ENCODE results near the gene NEK5.
"Not testable (repeated sequence)": the region's sequence is repeated elsewhere in the genome, so short reads cannot be mapped to it uniquely, and the experiment has no call there.

The NEK5 gene

GRCh38 chr13:52128714-52129700 is at the start of gene NEK5:
NEK5 (minus strand) TSS chr13:52129073; CDS start chr13:52127482, 1,591 bp downstream.
- peak; percentile 65 for DNase-seq

- DNase-seq: no peak
Measured at GRCh38 chr13:52177276-52177675, 48.4 kb upstream of the NEK5 start.

- DNase-seq: not testable (repeated sequence)
Measured at GRCh38 chr13:52173970-52174369, 45.1 kb upstream of the NEK5 start.

GRCh38 chr13:52173373-52173772 is 44.5 kb upstream of the NEK5 start:
- no peak for DNase-seq

GRCh38 chr13:52171686-52172085 is 42.8 kb upstream of the NEK5 start:
- DNase-seq: not testable (repeated sequence)

GRCh38 chr13:52170828-52171391 is 42.0 kb upstream of the NEK5 start:
- DNase-seq: not testable (repeated sequence)

- DNase-seq: no peak
Measured at GRCh38 chr13:52169839-52170238, 41.0 kb upstream of the NEK5 start.

- no peak for DNase-seq
Measured at GRCh38 chr13:52165411-52165810, 36.5 kb upstream of the NEK5 start.

- no peak for DNase-seq
Measured at GRCh38 chr13:52164989-52165388, 36.1 kb upstream of the NEK5 start.

GRCh38 chr13:52163878-52164277 is 35.0 kb upstream of the NEK5 start:
- not testable (repeated sequence) for DNase-seq

GRCh38 chr13:52162279-52163101 is 33.6 kb upstream of the NEK5 start:
- DNase-seq: no peak

- no peak for DNase-seq
Measured at GRCh38 chr13:52161181-52161646, 32.3 kb upstream of the NEK5 start.

- peak; percentile 34 for DNase-seq
Measured at GRCh38 chr13:52160506-52160905, 31.6 kb upstream of the NEK5 start.

- no peak for DNase-seq
Measured at GRCh38 chr13:52160053-52160452, 31.2 kb upstream of the NEK5 start.

- DNase-seq: peak; percentile 53
Measured at GRCh38 chr13:52159159-52159982, 30.5 kb upstream of the NEK5 start, which contains the start of gene NEK3. NEK3 (minus strand) TSS chr13:52159597; CDS start chr13:52156191, 3,406 bp downstream.

- no peak for DNase-seq
Measured at GRCh38 chr13:52158629-52159158, 29.8 kb upstream of the NEK5 start.

GRCh38 chr13:52156724-52157261 is 27.9 kb upstream of the NEK5 start:
- no peak for DNase-seq

GRCh38 chr13:52155177-52155576 is 26.3 kb upstream of the NEK5 start:
- DNase-seq: no peak

GRCh38 chr13:52147225-52147624 is 18.4 kb upstream of the NEK5 start:
- DNase-seq: no peak

GRCh38 chr13:52141299-52141698 is 12.4 kb upstream of the NEK5 start:
- DNase-seq: no peak

- no peak for DNase-seq
Measured at GRCh38 chr13:52137489-52137888, 8.6 kb upstream of the NEK5 start.

Measured in CD4-positive, alpha-beta T cell treated with Interleukin-6 for 4 hours (primary cell).